Kidney glomerular epithelial cell (primary cell): Measurements from ENCODE around the gene HLA-DPB1.

Source experiments
- DNase-seq: peaks from one replicate; lab custom pipeline; 2025; lab: John Stamatoyannopoulos, UW

HLA-DPB1 gene

GRCh38 chr6:33136310-33136900 is 60.6 kb downstream of the HLA-DPB1 start:
- no peak for DNase-seq
